ENCODE results near the gene RNF220. TPM values are rescaled to one million over a fixed set of nuclear protein-coding genes. Genes with fewer than 3 reads are reported as not detected.

Gene RNF220
- total and polyA plus RNA-seq, 2 of the 13 experiments (the other 11 are each of a cell fraction or from before 2014, with no cell fraction given) = 48.2 to 72.1 TPM

DNA sequence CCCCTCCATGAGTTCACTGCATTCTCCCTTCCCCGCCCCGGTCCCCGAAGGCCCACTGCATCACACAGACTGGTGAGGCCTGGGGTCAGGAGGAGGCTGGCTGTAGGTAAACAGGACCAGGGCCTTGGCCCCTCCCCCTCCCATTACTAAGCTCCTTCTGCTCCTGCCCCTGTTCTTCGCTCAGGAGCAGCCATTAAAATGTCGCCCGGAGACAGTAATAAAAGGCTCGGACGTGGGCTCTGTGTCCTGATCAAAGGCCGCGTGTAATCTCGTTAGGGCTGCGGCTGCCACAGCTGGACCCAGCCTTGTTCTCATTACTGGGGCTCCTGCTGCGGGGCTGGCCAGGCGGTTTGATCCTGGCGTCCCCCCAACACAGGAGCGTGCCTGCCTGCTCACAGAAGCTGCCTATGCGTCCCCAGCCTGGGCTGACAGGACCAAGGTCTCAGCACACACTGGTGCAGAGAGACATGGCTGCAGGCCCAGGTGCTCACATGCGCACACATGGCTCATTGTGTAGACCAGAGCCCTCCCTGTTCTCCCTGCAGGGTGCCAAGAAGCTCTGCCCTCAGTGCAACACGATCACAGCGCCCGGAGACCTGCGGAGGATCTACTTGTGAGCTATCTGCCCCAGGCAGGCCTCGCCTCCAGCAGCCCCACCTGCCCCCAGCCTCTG is 245.2 kb downstream of the RNF220 start:
- FAIRE-seq = no peak
- no peak for DNase-seq (ENCODE audit: low spot score)
- ChIA-PET POLR2A (interaction anchor here (0.5 to 3.7 kb wide), 2 partner anchors 10 to 19 kb away, joined by 3 to 25 read pairs; no protein-coding TSS in a partner anchor), CTCF (ENCODE audit: low intra/inter-chr PET ratio, low total read pairs) (no interaction called here)
- H3K27ac ChIP-seq (ENCODE audit: extremely low read length, insufficient read depth, low read length) = no peak overlapping the region
- no peak for ATAC-seq
- H3K9me3 ChIP-seq (ENCODE audit: low read length) = no peaks in the 10 kb centered on the region
- H3K9ac ChIP-seq (ENCODE audit: insufficient read depth, low read depth, low read length) = no peak overlapping the region
- peaks cover 41 to 64% of the 10 kb centered on the region in 2 experiments for H3K36me3 ChIP-seq (replicated peaks in 1 of 2; ENCODE audit: control insufficient read depth in 1 of 2, insufficient read depth in 2 of 2, low read length in 2 of 2)
- H2AFZ ChIP-seq (ENCODE audit: low read length) = no peak overlapping the region
- in situ Hi-C loops (cut with HindIII; ENCODE audit: extremely low pct_ligation_motif_present, low pct_unique_long_range_greater_than_20kb) (loop anchor here (5.0 kb wide), 1 partner anchor 43 kb away; no protein-coding TSS in a partner anchor), intact Hi-C loops (cut with micrococcal nuclease; ENCODE audit: unreplicated experiment) (loop anchor here (5.0 kb wide), 1 partner anchor 57 kb away; no protein-coding TSS in a partner anchor)
- TF ChIP-seq ZSCAN30 (CRISPR knock-in tag; IDR thresholded peaks at IDR 0.05) (no peak), NRL (CRISPR knock-in tag; IDR thresholded peaks at IDR 0.05; ENCODE audit: borderline replicate concordance) (0 out of 2 replicates have a peak, but pooled peaks have one; percentile 45), ZFP36L1 (CRISPR knock-in tag; IDR thresholded peaks at IDR 0.05) (no peak), ZNF543 (CRISPR knock-in tag; IDR thresholded peaks at IDR 0.05) (no peak), AGO2 (optimal IDR thresholded peaks at IDR 0.05; ENCODE audit: low read depth, low read length) (peak; percentile 65), ARHGAP35 (CRISPR knock-in tag; IDR thresholded peaks at IDR 0.05; ENCODE audit: borderline replicate concordance) (no peak), ZNF468 (CRISPR knock-in tag; IDR thresholded peaks at IDR 0.05) (no peak), ZNF775 (CRISPR knock-in tag; IDR thresholded peaks at IDR 0.05; ENCODE audit: borderline replicate concordance) (no peak), PHB2 (IDR thresholded peaks at IDR 0.05; ENCODE audit: partially characterized antibody) (no peak), SRF (IDR thresholded peaks at IDR 0.05; ENCODE audit: low read depth, low read length) (no peak), ZBTB38 (CRISPR knock-in tag; IDR thresholded peaks at IDR 0.05) (peak; percentile 24; the same call in 1 of the 2 replicates), ZNF451 (CRISPR knock-in tag; IDR thresholded peaks at IDR 0.05) (no peak), SP1 (IDR thresholded peaks at IDR 0.05) (no peak), SP1 (CRISPR knock-in tag; IDR thresholded peaks at IDR 0.05) (no peak), NR2F6 (IDR thresholded peaks at IDR 0.05) (no peak), NR2F6 (CRISPR knock-in tag; IDR thresholded peaks at IDR 0.05) (no peak)
- over 99% methylated on average over 13 of the region's 23 CpGs for WGBS (ENCODE audit: low lambda C conversion rate)
- H3K79me2 ChIP-seq (ENCODE audit: insufficient read depth, low read length) = no peaks in the 10 kb centered on the region
- H3K4me1 ChIP-seq (ENCODE audit: insufficient read depth, low read length) = peaks cover 7% of the 10 kb centered on the region
- BruUV-seq (replicated peaks) = no TSS peak
- H3K4me3 ChIP-seq (replicated peaks in 1 of 3; ENCODE audit: insufficient read depth in 1 of 3, low read depth in 2 of 3, low read length in 3 of 3) = no peak overlapping the region
- no peaks in the 10 kb centered on the region for H3K27me3 ChIP-seq (ENCODE audit: control insufficient read depth in 1 of 2, insufficient read depth in 2 of 2, low read length in 2 of 2)
- no peaks in the 10 kb centered on the region for H4K20me1 ChIP-seq (ENCODE audit: insufficient read depth, low read length)
- no peak overlapping the region for H3K4me2 ChIP-seq (ENCODE audit: low read depth, low read length)
